ENCODE results near the gene GALNT17. TPM values are rescaled to one million over a fixed set of nuclear protein-coding genes. Genes with fewer than 3 reads are reported as not detected.
A peak's percentile ranks its signal among the peaks of the same experiment; 100 is the strongest.

The GALNT17 gene
- total and polyA plus RNA-seq, 2 experiments from 2014 or later, result 11.1 to 65.6 TPM

DNA sequence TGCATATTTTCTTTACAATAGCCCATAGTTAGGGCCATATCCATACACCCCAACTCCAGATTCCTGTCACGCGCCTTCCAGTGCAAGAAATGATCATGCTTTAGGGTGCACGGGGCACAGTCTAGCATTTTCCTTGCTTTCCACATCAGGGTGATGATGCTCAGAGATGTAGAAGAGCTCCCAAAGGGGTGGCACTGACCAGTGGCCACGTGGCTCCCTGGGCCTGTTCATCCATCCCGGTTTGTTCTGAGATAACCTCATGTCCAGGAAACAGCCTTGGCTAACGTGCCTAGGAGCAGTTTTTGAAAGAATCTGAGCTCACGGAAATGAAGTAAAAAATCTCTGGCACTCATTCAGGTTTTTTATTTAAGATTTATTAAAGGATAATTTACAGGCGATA lies 139.3 kb downstream of the GALNT17 start:
- no peak overlapping the region for H2AFZ ChIP-seq
- H3K9me2 ChIP-seq (ENCODE audit: insufficient read depth), result no peaks in the 10 kb centered on the region
- H3K27me3 Mint-ChIP-seq (ENCODE audit: insufficient read depth, low read depth, poor library complexity), result peaks cover 14% of the 10 kb centered on the region
- no peaks in the 10 kb centered on the region for H3K27me3 ChIP-seq (ENCODE audit: insufficient read depth)
- no peak overlapping the region for H3K27ac Mint-ChIP-seq
- H3K79me2 ChIP-seq (replicated peaks; ENCODE audit: insufficient read depth), result peaks cover 83% of the 10 kb centered on the region
- peaks cover 21% of the 10 kb centered on the region for H3K4me1 ChIP-seq (ENCODE audit: insufficient read depth)
- H3K36me3 ChIP-seq (ENCODE audit: insufficient read depth), result no peaks in the 10 kb centered on the region
- H3F3A ChIP-seq (replicated peaks; ENCODE audit: low read depth), result no peaks in the 10 kb centered on the region
- no peak for ATAC-seq
- H3K27ac ChIP-seq (ENCODE audit: low read depth), result 0 out of 2 replicates have a peak overlapping the region, but pooled peaks have one; percentile 8
- no peak for DNase-seq (ENCODE audit: low spot score)
- peaks cover 36% of the 10 kb centered on the region for H3K4me1 Mint-ChIP-seq
- H3K4me3 Mint-ChIP-seq, result no peak overlapping the region
- H4K20me1 ChIP-seq (replicated peaks; ENCODE audit: insufficient read depth), result no peaks in the 10 kb centered on the region
- no peak for TF ChIP-seq EZH2 (IDR thresholded peaks at IDR 0.05; ENCODE audit: low read depth, unreplicated experiment)
- no peak for TF ChIP-seq POLR2AphosphoS5 (IDR thresholded peaks at IDR 0.05; ENCODE audit: low read depth)
- no peak for TF ChIP-seq JUNB (IDR thresholded peaks at IDR 0.05; ENCODE audit: unreplicated experiment)
- TF ChIP-seq CREB1 (CRISPR knock-in tag; IDR thresholded peaks at IDR 0.05; ENCODE audit: low read depth), result no peak
- no peak for TF ChIP-seq NANOG (IDR thresholded peaks at IDR 0.05; ENCODE audit: borderline replicate concordance)
- no peak for TF ChIP-seq REST (IDR thresholded peaks at IDR 0.05; ENCODE audit: unreplicated experiment)
- no peak for TF ChIP-seq STAT1 (IDR thresholded peaks at IDR 0.05; ENCODE audit: unreplicated experiment)
- no peak for TF ChIP-seq ETS1 (IDR thresholded peaks at IDR 0.05)
- no peak for TF ChIP-seq EZH2phosphoT487 (IDR thresholded peaks at IDR 0.05; ENCODE audit: unreplicated experiment)
- no peak for TF ChIP-seq ZNF462 (CRISPR knock-in tag; IDR thresholded peaks at IDR 0.05)
- TF ChIP-seq ZNF331 (CRISPR knock-in tag; IDR thresholded peaks at IDR 0.05; ENCODE audit: low read depth), result no peak
- TF ChIP-seq, protein P1, sequence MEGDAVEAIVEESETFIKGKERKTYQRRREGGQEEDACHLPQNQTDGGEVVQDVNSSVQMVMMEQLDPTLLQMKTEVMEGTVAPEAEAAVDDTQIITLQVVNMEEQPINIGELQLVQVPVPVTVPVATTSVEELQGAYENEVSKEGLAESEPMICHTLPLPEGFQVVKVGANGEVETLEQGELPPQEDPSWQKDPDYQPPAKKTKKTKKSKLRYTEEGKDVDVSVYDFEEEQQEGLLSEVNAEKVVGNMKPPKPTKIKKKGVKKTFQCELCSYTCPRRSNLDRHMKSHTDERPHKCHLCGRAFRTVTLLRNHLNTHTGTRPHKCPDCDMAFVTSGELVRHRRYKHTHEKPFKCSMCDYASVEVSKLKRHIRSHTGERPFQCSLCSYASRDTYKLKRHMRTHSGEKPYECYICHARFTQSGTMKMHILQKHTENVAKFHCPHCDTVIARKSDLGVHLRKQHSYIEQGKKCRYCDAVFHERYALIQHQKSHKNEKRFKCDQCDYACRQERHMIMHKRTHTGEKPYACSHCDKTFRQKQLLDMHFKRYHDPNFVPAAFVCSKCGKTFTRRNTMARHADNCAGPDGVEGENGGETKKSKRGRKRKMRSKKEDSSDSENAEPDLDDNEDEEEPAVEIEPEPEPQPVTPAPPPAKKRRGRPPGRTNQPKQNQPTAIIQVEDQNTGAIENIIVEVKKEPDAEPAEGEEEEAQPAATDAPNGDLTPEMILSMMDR (conservative IDR thresholded peaks at IDR 0.05; ENCODE audit: low read depth in 2 of 2), result no peak
- TF ChIP-seq ZNF114 (CRISPR knock-in tag; IDR thresholded peaks at IDR 0.05), result no peak
- H3K4me2 ChIP-seq, result no peak overlapping the region
- peaks cover 19% of the 10 kb centered on the region for H3K9me3 Mint-ChIP-seq
- peaks cover 28% of the 10 kb centered on the region for H3K36me3 Mint-ChIP-seq (ENCODE audit: low read depth)
- no peak overlapping the region for H3K4me3 ChIP-seq

All from GM23338 (cell line).